K562 (cell line): ENCODE results near the gene SCGB1D1. TPM values are rescaled to one million over a fixed set of nuclear protein-coding genes. Genes with fewer than 3 reads are reported as not detected.
A peak's percentile ranks its signal among the peaks of the same experiment; 100 is the strongest.

Experiments
- ATAC-seq: fragments of 200-7000 bp; cut with Tn5 transposase; 3 replicates; pipeline ENCODE4 v1.9.1; 2020; ENCODE audit warnings: moderate library complexity
- BruUV-seq: library from RNA; stranded (reverse); fragments of 400-500 nt; replicated peaks from 2 replicates; lab custom pipeline; 2021; lab: Mats Ljungman, UMichigan
- CTCF ChIA-PET: fragments of 300-600 bp; formaldehyde crosslinking; extraction: SDS; loops from one replicate; lab custom pipeline; 2021; ENCODE audit warnings: low intra/inter-chr PET ratio; lab: Yijun Ruan, JAX
- POLR2A ChIA-PET: fragments of 300-600, 350-650 bp; sonication (Branson Sonifier 250); formaldehyde crosslinking; extraction: SDS; loops from one replicate; lab custom pipeline; 2021; ENCODE audit warnings: antibody characterized with exemption, inconsistent platforms; lab: Yijun Ruan, JAX
- DNase-seq, 4 experiments: peaks; one replicate each; pipeline versions ENCODE4 v3.0.0 to v3.0.0-alpha.2; 2011 to 2018; ENCODE audit warnings: low spot score in 3 of 4, mixed read lengths in 3 of 4; ENCODE audit errors: extremely low read depth in 1 of 4
- FAIRE-seq: peaks from 2 replicates; lab custom pipeline; 2011; peaks lifted over from hg19 to GRCh38; lab: Jason Lieb, UNC
- H2AFZ ChIP-seq: 2 replicates; pipeline ENCODE4 v1.6.0; 2011; ENCODE audit warnings: low read depth, low read length, control low read depth, inconsistent platforms
- H3K27ac ChIP-seq: fragments of 200-600 bp; 3 replicates; pipeline ENCODE4 v1.8.0; 2011; ENCODE audit warnings: low read depth, mild to moderate bottlenecking, control low read depth, inconsistent platforms, low read length, moderate library complexity, mixed read lengths; ENCODE audit errors: extremely low read depth
- H3K27me3 ChIP-seq, 2 experiments: fragments of 300-600 bp in 1 of 2; 2 replicates in 1 of 2; 3 replicates in 1 of 2; pipeline versions ENCODE4 v1.6.0 to v1.8.0; 2011; ENCODE audit warnings: inconsistent platforms in 2 of 2, low read length in 2 of 2, mild to moderate bottlenecking in 1 of 2, mixed read lengths in 1 of 2, moderate library complexity in 1 of 2; ENCODE audit not compliant: control insufficient read depth in 2 of 2, insufficient read depth in 2 of 2
- H3K36me3 ChIP-seq: fragments of 300-600 bp; 3 replicates; pipeline ENCODE4 v1.8.0; 2011; ENCODE audit warnings: mild to moderate bottlenecking, low read length, inconsistent platforms; ENCODE audit not compliant: control insufficient read depth, insufficient read depth
- H3K4me1 ChIP-seq, 2 experiments: fragments of 200-600 bp in 1 of 2; replicated peaks in 1 of 2; 2 replicates in 1 of 2; 3 replicates in 1 of 2; pipeline versions ENCODE4 v1.5.1 to v1.8.0; 2011; ENCODE audit warnings: inconsistent platforms in 2 of 2, low read length in 2 of 2, mild to moderate bottlenecking in 1 of 2, mixed read lengths in 1 of 2, moderate library complexity in 1 of 2; ENCODE audit not compliant: control insufficient read depth in 2 of 2, insufficient read depth in 2 of 2
- H3K4me2 ChIP-seq: 2 replicates; pipeline ENCODE4 v1.6.1; 2011; ENCODE audit warnings: low read length, control low read depth, inconsistent platforms, mixed read lengths; ENCODE audit not compliant: insufficient read depth
- H3K4me3 ChIP-seq: fragments of 200-600 bp; sonication (generic), shearing (Covaris generic); 2 replicates; pipeline ENCODE4 v1.5.1; 2016; ENCODE audit warnings: control low read depth, inconsistent platforms
- H3K79me2 ChIP-seq: fragments of 200-600 bp; 3 replicates; pipeline ENCODE4 v1.8.0; 2011; ENCODE audit warnings: low read length, inconsistent platforms; ENCODE audit not compliant: control insufficient read depth, insufficient read depth
- H3K9ac ChIP-seq, 2 experiments: 2 replicates each; pipeline versions ENCODE4 v1.6.0 to v1.6.1; 2011; ENCODE audit warnings: low read depth in 2 of 2, low read length in 2 of 2, control low read depth in 1 of 2, inconsistent platforms in 1 of 2, mild to moderate bottlenecking in 1 of 2, mixed read lengths in 1 of 2; ENCODE audit not compliant: insufficient read depth in 1 of 2
- H3K9me1 ChIP-seq: one replicate; pipeline ENCODE4 v1.6.0; 2011; ENCODE audit warnings: inconsistent platforms, mild to moderate bottlenecking, low read length, moderate library complexity; ENCODE audit not compliant: control insufficient read depth, insufficient read depth
- H3K9me3 ChIP-seq: replicated peaks from 2 replicates; pipeline ENCODE4 v1.5.1; 2011; ENCODE audit warnings: low read depth, low read length, inconsistent platforms; ENCODE audit not compliant: control insufficient read depth, insufficient read depth
- H4K20me1 ChIP-seq: replicated peaks from 2 replicates; pipeline ENCODE4 v1.6.1; 2011; ENCODE audit warnings: low read length, inconsistent platforms, mixed read lengths; ENCODE audit not compliant: control insufficient read depth, insufficient read depth
- BRF2 ChIP-seq: IDR thresholded peaks from 3 replicates; pipeline ENCODE4 v1.6.1; 2011; ENCODE audit warnings: borderline replicate concordance, mild to moderate bottlenecking; ENCODE audit not compliant: insufficient read length, insufficient read depth
- NFE2 ChIP-seq: IDR thresholded peaks from 2 replicates; pipeline ENCODE4 v1.6.1; 2014; ENCODE audit warnings: antibody characterized with exemption, low read depth
- PKNOX1 ChIP-seq: fragments of 450-650 bp; IDR thresholded peaks from 2 replicates; pipeline ENCODE4 v1.6.1; 2016
- THRAP3 ChIP-seq: fragments of 450-650 bp; IDR thresholded peaks from 2 replicates; pipeline ENCODE4 v1.6.1; 2016; ENCODE audit warnings: mild to moderate bottlenecking, inconsistent platforms, borderline replicate concordance
- ZBTB17 ChIP-seq: fragments of 450-650 bp; formaldehyde crosslinking; IDR thresholded peaks from 2 replicates; pipeline ENCODE4 v1.4.0; 2020; ENCODE audit warnings: mild to moderate bottlenecking
- ZBTB34 ChIP-seq: fragments of 250-450 bp; sonication (Bioruptor Pico); IDR thresholded peaks from 2 replicates; pipeline ENCODE4 v1.8.0; 2021; ENCODE audit warnings: mild to moderate bottlenecking, moderate library complexity
- WGBS: fragments of 100-300 bp; shearing (Covaris generic); methylation state at CpG from one replicate; pipeline ENCODE4 v1.1.6; 2016; ENCODE audit warnings: low coverage, mixed read lengths; ENCODE audit not compliant: insufficient coverage; ENCODE audit errors: missing lambda C conversion rate; 5-methylcytosine and 5-hydroxymethylcytosine counted together
- in situ Hi-C: fragments of 300-500 bp; cut with MboI; formaldehyde crosslinking; loops from 4 replicates; pipeline ENCODE4 v1.15.0; 2018; ENCODE audit warnings: inconsistent platforms, mixed read lengths
- intact Hi-C: fragments of 100-400 bp; cut with micrococcal nuclease; formaldehyde crosslinking; loops from 2 replicates; pipeline ENCODE4 v1.14.2; 2022
- polyA plus RNA-seq, 8 experiments: library from polyadenylated mRNA; depleted of rRNA in 4 of 8; stranded (reverse) in 5 of 8; unstranded in 3 of 8; fragments of >200 nt; fragmentation: Nextera tagmentation in 2 of 8; fragmentation: Illumina TruSeq in 1 of 8; extraction: Ambion mirVana in 2 of 8; extraction: Trizol in 1 of 8; gene quantifications; 2 replicates each; pipeline versions ENCODE4 v1.2.1 to v1.2.3, GENCODE V29; 2011 to 2014; ENCODE audit warnings: inconsistent platforms in 1 of 8, missing spikeins in 1 of 8
- total RNA-seq, 7 experiments: library from RNA; depleted of rRNA in 6 of 7; stranded (reverse); fragments of >200 nt in 6 of 7; fragmentation: Illumina TruSeq in 2 of 7; extraction: Trizol in 2 of 7; gene quantifications; 2 replicates each; pipeline versions ENCODE4 v1.2.1 to v1.2.3, GENCODE V29; 2011 to 2021; ENCODE audit warnings: low replicate concordance in 1 of 7

Gene SCGB1D1
- total and polyA plus RNA-seq, 9 of the 15 experiments (the other 6 are each of a cell fraction or from before 2014, with no cell fraction given), result not detected

GRCh38 chr11:62172294-62172693 is 17.7 kb upstream of the SCGB1D1 start:
- H3K36me3 ChIP-seq, result no peaks in the 10 kb centered on the region
- BruUV-seq, result no TSS peak
- H3K79me2 ChIP-seq, result no peaks in the 10 kb centered on the region
- in situ Hi-C loops (no loop called here), intact Hi-C loops (no loop called here)
- H3K9me1 ChIP-seq, result no peaks in the 10 kb centered on the region
- no peaks in the 10 kb centered on the region for H3K9me3 ChIP-seq
- no peak overlapping the region for H3K4me3 ChIP-seq
- FAIRE-seq (no peak), ATAC-seq (no peak), DNase-seq (no peak)
- WGBS, result under 1% methylated on average over 7 of the region's 7 CpGs
- H3K4me2 ChIP-seq, result no peak overlapping the region
- ChIA-PET POLR2A (interaction anchor here (1.1 kb wide), 1 partner anchor 45 kb away, joined by 3 read pairs; no protein-coding TSS in a partner anchor), CTCF (interaction anchor here (1.7 kb wide), 1 partner anchor 139 kb away, joined by 8 read pairs; no protein-coding TSS in a partner anchor)
- no peak overlapping the region for H2AFZ ChIP-seq
- TF ChIP-seq NFE2, result no peak
- TF ChIP-seq ZBTB17 (CRISPR knock-in tag), result no peak
- TF ChIP-seq THRAP3, result no peak
- peak; percentile 58; the same call in 1 of the 2 replicates for TF ChIP-seq PKNOX1
- TF ChIP-seq ZBTB34 (CRISPR knock-in tag), result no peak
- TF ChIP-seq BRF2, result no peak
- peaks cover 0 to 6% of the 10 kb centered on the region in 2 experiments; a peak in 3 of 5 replicates for H3K4me1 ChIP-seq
- H3K27me3 ChIP-seq, result peaks cover 8 to 37% of the 10 kb centered on the region in 2 experiments; a peak in 4 of 5 replicates
- H4K20me1 ChIP-seq, result no peaks in the 10 kb centered on the region
- H3K9ac ChIP-seq, result no peak overlapping the region
- no peak overlapping the region for H3K27ac ChIP-seq
